Skeletal muscle tissue (tissue), 4 donors: ENCODE measurements around the gene GDNF. TPM values are rescaled to one million over a fixed set of nuclear protein-coding genes. Genes with fewer than 3 reads are reported as not detected.
"Not testable (repeated sequence)": the region's sequence is repeated elsewhere in the genome, so short reads cannot be mapped to it uniquely, and the experiment has no call there.

Experiments used
- H3K27ac ChIP-seq: one replicate; pipeline ENCODE4 v1.7.0; 2013; ENCODE audit warnings: mild to moderate bottlenecking, low read depth, low read length, inconsistent platforms
- H3K27me3 ChIP-seq, 3 donors: one replicate each; pipeline ENCODE4 v1.7.0; 2013; ENCODE audit warnings: low read length in 3 of 3; ENCODE audit not compliant: control insufficient read depth in 3 of 3, insufficient read depth in 3 of 3
- H3K36me3 ChIP-seq, 3 donors: one replicate each; pipeline ENCODE4 v1.7.0; 2013; ENCODE audit warnings: low read length in 3 of 3; ENCODE audit not compliant: control insufficient read depth in 3 of 3, insufficient read depth in 3 of 3
- H3K4me1 ChIP-seq, 3 donors: one replicate each; pipeline ENCODE4 v1.7.0; 2013; ENCODE audit warnings: low read length in 3 of 3, mild to moderate bottlenecking in 3 of 3; ENCODE audit not compliant: control insufficient read depth in 3 of 3, insufficient read depth in 3 of 3
- H3K4me3 ChIP-seq, 3 donors: one replicate each; pipeline ENCODE4 v1.7.0; 2013; ENCODE audit warnings: low read length in 3 of 3
- H3K9ac ChIP-seq, 3 donors: one replicate each; pipeline ENCODE4 v1.7.0; 2013; ENCODE audit warnings: low read length in 3 of 3, mild to moderate bottlenecking in 3 of 3, moderate library complexity in 2 of 3, low read depth in 1 of 3
- H3K9me3 ChIP-seq, 3 donors: one replicate each; pipeline ENCODE4 v1.7.0; 2013; ENCODE audit warnings: low read length in 3 of 3; ENCODE audit not compliant: control insufficient read depth in 3 of 3
- total RNA-seq: library from RNA; depleted of rRNA; stranded (reverse); fragments of >200 nt; gene quantifications from one replicate; pipeline ENCODE4 v1.2.3, GENCODE V29; 2014
- donor health status: Osteomylitis.

The GDNF gene
- total RNA-seq, 1 donor from 2014 or later = 0.52 TPM

GRCh38 chr5:37808945-37809344, 30.9 kb downstream of the GDNF start:
- Histone ChIP-seq H3K36me3 (peaks cover 0 to 3% (median 2%) of the 10 kb centered on the region in 3 donors), H3K27me3 (no peaks in the 10 kb centered on the region), H3K4me1 (peaks cover 14 to 25% (median 25%) of the 10 kb centered on the region in 3 donors), H3K27ac (no peak overlapping the region), H3K9me3 (no peaks in the 10 kb centered on the region), H3K4me3 (no peak overlapping the region), H3K9ac (no peak overlapping the region)

DNA sequence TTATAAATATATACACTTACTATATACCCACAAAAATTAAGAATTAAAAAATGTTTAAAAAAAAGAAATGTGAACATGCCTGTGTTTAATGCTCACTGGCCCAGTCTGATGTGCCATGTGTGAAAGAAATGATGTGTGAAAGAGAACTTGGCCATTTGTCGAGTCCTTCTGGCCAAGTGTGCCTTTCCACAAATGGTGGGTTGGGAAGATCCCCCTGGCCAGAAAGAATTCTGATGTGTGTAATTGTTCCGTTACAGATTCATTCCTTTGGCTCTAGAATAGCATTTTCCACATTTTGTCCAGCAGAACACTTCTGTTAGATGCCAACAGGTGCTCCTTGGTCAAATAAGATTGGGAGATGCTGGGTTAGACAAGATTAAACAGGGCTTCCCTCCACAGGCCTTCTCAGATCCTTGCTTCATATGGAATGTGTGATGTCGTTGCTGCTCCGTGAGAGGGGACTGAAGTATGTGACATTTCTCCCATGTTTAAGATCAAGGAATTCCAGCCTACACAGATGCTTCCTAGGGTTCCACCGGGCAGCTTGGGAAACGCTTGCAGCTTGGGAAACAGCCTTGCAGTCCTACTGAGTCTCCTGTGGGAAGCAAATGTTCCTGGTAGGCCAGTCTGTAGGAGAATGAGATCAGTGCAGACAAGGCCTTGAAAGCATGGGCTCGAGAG, 32.1 kb downstream of the GDNF start:
- no peak overlapping the region for H3K9ac ChIP-seq

DNA sequence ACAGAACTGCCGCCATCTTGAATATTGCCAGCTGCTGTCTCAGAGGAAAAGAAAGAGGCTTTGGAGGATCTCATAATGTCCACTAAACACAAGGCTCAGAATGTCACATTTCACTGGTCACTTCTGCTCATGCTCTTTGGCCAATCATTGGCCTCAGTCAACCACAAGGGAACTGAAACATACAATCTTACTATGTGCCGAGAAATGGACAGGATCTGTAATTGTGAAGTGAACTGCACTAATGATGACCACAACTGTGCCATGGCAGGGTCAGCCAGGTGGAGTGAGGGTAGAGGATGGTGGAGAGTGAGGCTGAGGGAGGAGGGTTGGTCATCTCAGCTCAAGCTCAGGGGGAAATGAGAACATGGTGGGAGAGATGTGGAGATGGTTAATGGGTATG, 32.8 kb downstream of the GDNF start:
- Histone ChIP-seq H3K4me3 (no peak overlapping the region), H3K9ac (no peak overlapping the region), H3K27ac (no peak overlapping the region), H3K27me3 (no peaks in the 10 kb centered on the region), H3K4me1 (peaks cover 5 to 13% (median 8%) of the 10 kb centered on the region in 3 donors), H3K9me3 (no peaks in the 10 kb centered on the region), H3K36me3 (no peaks in the 10 kb centered on the region)

More for the DNA sequence above, 32.1 kb downstream of the GDNF start:
- Histone ChIP-seq H3K4me1 (peaks cover 11 to 20% (median 15%) of the 10 kb centered on the region in 3 donors), H3K4me3 (no peak overlapping the region), H3K27me3 (no peaks in the 10 kb centered on the region), H3K27ac (no peak overlapping the region), H3K9me3 (no peaks in the 10 kb centered on the region), H3K36me3 (no peaks in the 10 kb centered on the region)

GRCh38 chr5:37806476-37806875, 33.4 kb downstream of the GDNF start:
- H3K27me3 ChIP-seq = no peaks in the 10 kb centered on the region
- no peak overlapping the region for H3K4me3 ChIP-seq
- H3K9ac ChIP-seq = no peak overlapping the region
- no peaks in the 10 kb centered on the region for H3K36me3 ChIP-seq
- H3K27ac ChIP-seq = no peak overlapping the region
- peaks cover 5 to 8% (median 5%) of the 10 kb centered on the region in 3 donors for H3K4me1 ChIP-seq
- H3K9me3 ChIP-seq = no peaks in the 10 kb centered on the region

- H3K9ac ChIP-seq = no peak overlapping the region
- H3K27ac ChIP-seq = no peak overlapping the region
- H3K36me3 ChIP-seq = no peaks in the 10 kb centered on the region
Measured at GRCh38 chr5:37806016-37806415, 33.8 kb downstream of the GDNF start.

GRCh38 chr5:37804401-37804800, 35.4 kb downstream of the GDNF start:
- H3K4me1 ChIP-seq = peaks cover 0 to 5% (median 0%) of the 10 kb centered on the region in 3 donors
- no peaks in the 10 kb centered on the region for H3K9me3 ChIP-seq
- no peak overlapping the region for H3K4me3 ChIP-seq
- no peak overlapping the region for H3K9ac ChIP-seq
- H3K27ac ChIP-seq = no peak overlapping the region
- H3K36me3 ChIP-seq = no peaks in the 10 kb centered on the region
- no peaks in the 10 kb centered on the region for H3K27me3 ChIP-seq

More at GRCh38 chr5:37806016-37806415, 33.8 kb downstream of the GDNF start:
- Histone ChIP-seq H3K4me1 (peaks cover 2 to 5% (median 3%) of the 10 kb centered on the region in 3 donors), H3K4me3 (no peak overlapping the region), H3K9me3 (no peaks in the 10 kb centered on the region), H3K27me3 (no peaks in the 10 kb centered on the region)

DNA sequence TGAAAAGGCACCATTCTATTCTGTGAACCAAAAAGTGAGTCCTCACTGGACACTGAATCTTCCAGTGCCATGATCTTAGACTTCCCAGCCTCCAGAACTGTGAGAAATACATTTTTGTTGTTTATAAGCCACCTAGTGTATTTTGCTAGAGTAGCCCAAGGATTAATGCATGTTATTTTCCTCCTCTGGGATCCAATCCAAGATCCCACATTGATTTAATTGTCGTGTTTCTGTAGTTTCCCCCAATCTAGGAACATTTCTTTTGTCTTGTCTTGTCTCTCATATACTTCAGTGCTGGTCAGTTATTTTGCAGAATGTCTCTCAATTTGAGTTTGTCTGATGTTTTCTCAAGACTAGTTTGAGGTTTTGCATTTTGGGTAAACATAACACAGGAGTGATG, 36.4 kb downstream of the GDNF start:
- no peaks in the 10 kb centered on the region for H3K27me3 ChIP-seq
- no peak overlapping the region for H3K27ac ChIP-seq
- no peak overlapping the region for H3K9ac ChIP-seq
- no peaks in the 10 kb centered on the region for H3K9me3 ChIP-seq
- no peak overlapping the region for H3K4me3 ChIP-seq
- H3K36me3 ChIP-seq = no peaks in the 10 kb centered on the region
- peaks cover 0 to 5% (median 0%) of the 10 kb centered on the region in 3 donors for H3K4me1 ChIP-seq

- no peaks in the 10 kb centered on the region for H3K9me3 ChIP-seq
- H3K4me3 ChIP-seq = no peak overlapping the region
- no peak overlapping the region for H3K9ac ChIP-seq
- H3K27me3 ChIP-seq = no peaks in the 10 kb centered on the region
- H3K36me3 ChIP-seq = no peaks in the 10 kb centered on the region
- no peak overlapping the region for H3K27ac ChIP-seq
- peaks cover 0 to 4% (median 0%) of the 10 kb centered on the region in 3 donors for H3K4me1 ChIP-seq
Measured at GRCh38 chr5:37801521-37801920, 38.3 kb downstream of the GDNF start.

GRCh38 chr5:37799865-37800421, 39.9 kb downstream of the GDNF start:
- Histone ChIP-seq H3K4me1 (no peaks in the 10 kb centered on the region), H3K4me3 (no peak overlapping the region), H3K27me3 (no peaks in the 10 kb centered on the region), H3K9ac (no peak overlapping the region), H3K9me3 (peaks cover 0 to 2% (median 0%) of the 10 kb centered on the region in 3 donors), H3K36me3 (no peaks in the 10 kb centered on the region), H3K27ac (no peak overlapping the region)

- not testable (repeated sequence) for H3K4me1 ChIP-seq, H3K27ac ChIP-seq, H3K36me3 ChIP-seq, H3K27me3 ChIP-seq, H3K9ac ChIP-seq, H3K4me3 ChIP-seq, H3K9me3 ChIP-seq
Measured at GRCh38 chr5:37796435-37796834, 43.4 kb downstream of the GDNF start.
